K562 (cell line): ENCODE results near the gene MAGI2. TPM values are rescaled to one million over a fixed set of nuclear protein-coding genes. Genes with fewer than 3 reads are reported as not detected.

ENCODE experiments used
- ATAC-seq: fragments of 200-7000 bp; cut with Tn5 transposase; 3 replicates; pipeline ENCODE4 v1.9.1; 2020; ENCODE audit warnings: moderate library complexity
- BruUV-seq: library from RNA; stranded (reverse); fragments of 400-500 nt; replicated peaks from 2 replicates; lab custom pipeline; 2021; lab: Mats Ljungman, UMichigan
- CTCF ChIA-PET: fragments of 300-600 bp; formaldehyde crosslinking; extraction: SDS; loops from one replicate; lab custom pipeline; 2021; ENCODE audit warnings: low intra/inter-chr PET ratio; lab: Yijun Ruan, JAX
- POLR2A ChIA-PET: fragments of 300-600, 350-650 bp; sonication (Branson Sonifier 250); formaldehyde crosslinking; extraction: SDS; loops from one replicate; lab custom pipeline; 2021; ENCODE audit warnings: antibody characterized with exemption, inconsistent platforms; lab: Yijun Ruan, JAX
- DNase-seq, 4 experiments: peaks; one replicate each; pipeline versions ENCODE4 v3.0.0 to v3.0.0-alpha.2; 2011 to 2018; ENCODE audit warnings: low spot score in 3 of 4, mixed read lengths in 3 of 4; ENCODE audit errors: extremely low read depth in 1 of 4
- FAIRE-seq: peaks from 2 replicates; lab custom pipeline; 2011; peaks lifted over from hg19 to GRCh38; lab: Jason Lieb, UNC
- H2AFZ ChIP-seq: 2 replicates; pipeline ENCODE4 v1.6.0; 2011; ENCODE audit warnings: low read depth, low read length, control low read depth, inconsistent platforms
- H3K27ac ChIP-seq: fragments of 200-600 bp; 3 replicates; pipeline ENCODE4 v1.8.0; 2011; ENCODE audit warnings: low read depth, mild to moderate bottlenecking, control low read depth, inconsistent platforms, low read length, moderate library complexity, mixed read lengths; ENCODE audit errors: extremely low read depth
- H3K27me3 ChIP-seq, 2 experiments: fragments of 300-600 bp in 1 of 2; 2 replicates in 1 of 2; 3 replicates in 1 of 2; pipeline versions ENCODE4 v1.6.0 to v1.8.0; 2011; ENCODE audit warnings: inconsistent platforms in 2 of 2, low read length in 2 of 2, mild to moderate bottlenecking in 1 of 2, mixed read lengths in 1 of 2, moderate library complexity in 1 of 2; ENCODE audit not compliant: control insufficient read depth in 2 of 2, insufficient read depth in 2 of 2
- H3K36me3 ChIP-seq: fragments of 300-600 bp; 3 replicates; pipeline ENCODE4 v1.8.0; 2011; ENCODE audit warnings: mild to moderate bottlenecking, low read length, inconsistent platforms; ENCODE audit not compliant: control insufficient read depth, insufficient read depth
- H3K4me1 ChIP-seq, 2 experiments: fragments of 200-600 bp in 1 of 2; replicated peaks in 1 of 2; 2 replicates in 1 of 2; 3 replicates in 1 of 2; pipeline versions ENCODE4 v1.5.1 to v1.8.0; 2011; ENCODE audit warnings: inconsistent platforms in 2 of 2, low read length in 2 of 2, mild to moderate bottlenecking in 1 of 2, mixed read lengths in 1 of 2, moderate library complexity in 1 of 2; ENCODE audit not compliant: control insufficient read depth in 2 of 2, insufficient read depth in 2 of 2
- H3K4me2 ChIP-seq: 2 replicates; pipeline ENCODE4 v1.6.1; 2011; ENCODE audit warnings: low read length, control low read depth, inconsistent platforms, mixed read lengths; ENCODE audit not compliant: insufficient read depth
- H3K4me3 ChIP-seq: fragments of 200-600 bp; sonication (generic), shearing (Covaris generic); 2 replicates; pipeline ENCODE4 v1.5.1; 2016; ENCODE audit warnings: control low read depth, inconsistent platforms
- H3K79me2 ChIP-seq: fragments of 200-600 bp; 3 replicates; pipeline ENCODE4 v1.8.0; 2011; ENCODE audit warnings: low read length, inconsistent platforms; ENCODE audit not compliant: control insufficient read depth, insufficient read depth
- H3K9ac ChIP-seq, 2 experiments: 2 replicates each; pipeline versions ENCODE4 v1.6.0 to v1.6.1; 2011; ENCODE audit warnings: low read depth in 2 of 2, low read length in 2 of 2, control low read depth in 1 of 2, inconsistent platforms in 1 of 2, mild to moderate bottlenecking in 1 of 2, mixed read lengths in 1 of 2; ENCODE audit not compliant: insufficient read depth in 1 of 2
- H3K9me1 ChIP-seq: one replicate; pipeline ENCODE4 v1.6.0; 2011; ENCODE audit warnings: inconsistent platforms, mild to moderate bottlenecking, low read length, moderate library complexity; ENCODE audit not compliant: control insufficient read depth, insufficient read depth
- H3K9me3 ChIP-seq: replicated peaks from 2 replicates; pipeline ENCODE4 v1.5.1; 2011; ENCODE audit warnings: low read depth, low read length, inconsistent platforms; ENCODE audit not compliant: control insufficient read depth, insufficient read depth
- H4K20me1 ChIP-seq: replicated peaks from 2 replicates; pipeline ENCODE4 v1.6.1; 2011; ENCODE audit warnings: low read length, inconsistent platforms, mixed read lengths; ENCODE audit not compliant: control insufficient read depth, insufficient read depth
- ARNT ChIP-seq, 2 experiments: fragments of 450-650 bp; IDR thresholded peaks; 2 replicates each; pipeline ENCODE4 v1.6.1; 2016; ENCODE audit warnings: mild to moderate bottlenecking in 1 of 2
- ATF3 ChIP-seq, 2 experiments: fragments of 450-650 bp in 1 of 2; sonication (generic) in 1 of 2; formaldehyde crosslinking in 1 of 2; IDR thresholded peaks in 1 of 2; conservative IDR thresholded peaks in 1 of 2; 2 replicates each; pipeline versions ENCODE4 v1.6.1 to v1.8.1; 2016 to 2023; ENCODE audit warnings: mild to moderate bottlenecking in 2 of 2, moderate library complexity in 2 of 2, inconsistent platforms in 1 of 2, missing genetic modification reagents in 1 of 2
- CXXC5 ChIP-seq: fragments of 250-450 bp; sonication (Bioruptor Pico); IDR thresholded peaks from 2 replicates; pipeline ENCODE4 v1.8.0; 2022; ENCODE audit warnings: inconsistent platforms, mild to moderate bottlenecking, moderate library complexity
- ERF ChIP-seq: fragments of 450-650 bp; formaldehyde crosslinking; IDR thresholded peaks from 2 replicates; pipeline ENCODE4 v1.4.0; 2020; ENCODE audit warnings: mild to moderate bottlenecking, mixed read lengths
- GTF2E2 ChIP-seq: fragments of 200-800 bp; sonication (Bioruptor generic); IDR thresholded peaks from 2 replicates; pipeline ENCODE4 v1.6.1; 2016; ENCODE audit warnings: missing genetic modification characterization, missing compliant biosample characterization
- KLF16 ChIP-seq: IDR thresholded peaks from 2 replicates; pipeline ENCODE4 v1.6.1; 2016; ENCODE audit warnings: antibody characterized with exemption
- MAZ ChIP-seq, 2 experiments: fragments of 450-650 bp in 1 of 2; sonication (generic) in 1 of 2; formaldehyde crosslinking; IDR thresholded peaks in 1 of 2; conservative IDR thresholded peaks in 1 of 2; 2 replicates each; pipeline versions ENCODE4 v1.4.0 to v1.5.0; 2020; ENCODE audit warnings: mild to moderate bottlenecking in 1 of 2, missing genetic modification reagents in 1 of 2
- MTA1 ChIP-seq: fragments of 450-650 bp; IDR thresholded peaks from 2 replicates; pipeline ENCODE4 v1.6.1; 2017; ENCODE audit warnings: borderline replicate concordance
- NR2C2 ChIP-seq, 2 experiments: fragments of 200-800 bp in 1 of 2; sonication (Bioruptor generic) in 1 of 2; sonication (generic) in 1 of 2; formaldehyde crosslinking in 1 of 2; IDR thresholded peaks; 2 replicates each; pipeline versions ENCODE4 v1.6.1 to v1.8.0; 2016 to 2022; ENCODE audit warnings: mild to moderate bottlenecking in 1 of 2, missing compliant biosample characterization in 1 of 2, missing genetic modification characterization in 1 of 2, missing genetic modification reagents in 1 of 2
- RBM25 ChIP-seq: fragments of 200-400 bp; formaldehyde crosslinking; IDR thresholded peaks from 2 replicates; pipeline ENCODE4 v1.6.1; 2018; ENCODE audit warnings: low read length, low read depth, moderate library complexity; ENCODE audit not compliant: severe bottlenecking
- SMARCC2 ChIP-seq: fragments of 450-650 bp; IDR thresholded peaks from 2 replicates; pipeline ENCODE4 v1.6.1; 2017; ENCODE audit warnings: antibody characterized with exemption, moderate library complexity, mild to moderate bottlenecking, low read depth
- SP2 ChIP-seq: IDR thresholded peaks from 2 replicates; pipeline ENCODE4 v1.6.1; 2011; ENCODE audit warnings: mild to moderate bottlenecking, low read depth, low read length, moderate library complexity; ENCODE audit not compliant: poor library complexity, severe bottlenecking; ENCODE audit errors: extremely low read depth
- U2AF2 ChIP-seq: fragments of 200-400 bp; formaldehyde crosslinking; optimal IDR thresholded peaks from 2 replicates; pipeline ENCODE3; 2017; ENCODE audit warnings: low read depth, mild to moderate bottlenecking, low read length
- ZNF217 ChIP-seq: sonication (generic); formaldehyde crosslinking; IDR thresholded peaks from 2 replicates; pipeline ENCODE4 v1.8.0; 2022; ENCODE audit warnings: mild to moderate bottlenecking, missing genetic modification reagents
- ZNF584 ChIP-seq: fragments of 200-800 bp; sonication (Bioruptor generic); IDR thresholded peaks from 2 replicates; pipeline ENCODE4 v1.6.1; 2016; ENCODE audit warnings: low read depth, mild to moderate bottlenecking, missing genetic modification characterization, missing compliant biosample characterization
- ZNF586 ChIP-seq: fragments of 450-650 bp; formaldehyde crosslinking; conservative IDR thresholded peaks from 2 replicates; pipeline ENCODE4 v1.4.0; 2020; ENCODE audit warnings: mild to moderate bottlenecking, moderate library complexity
- WGBS: fragments of 100-300 bp; shearing (Covaris generic); methylation state at CpG from one replicate; pipeline ENCODE4 v1.1.6; 2016; ENCODE audit warnings: low coverage, mixed read lengths; ENCODE audit not compliant: insufficient coverage; ENCODE audit errors: missing lambda C conversion rate; 5-methylcytosine and 5-hydroxymethylcytosine counted together
- in situ Hi-C: fragments of 300-500 bp; cut with MboI; formaldehyde crosslinking; loops from 4 replicates; pipeline ENCODE4 v1.15.0; 2018; ENCODE audit warnings: inconsistent platforms, mixed read lengths
- intact Hi-C: fragments of 100-400 bp; cut with micrococcal nuclease; formaldehyde crosslinking; loops from 2 replicates; pipeline ENCODE4 v1.14.2; 2022
- polyA plus RNA-seq, 8 experiments: library from polyadenylated mRNA; depleted of rRNA in 4 of 8; stranded (reverse) in 5 of 8; unstranded in 3 of 8; fragments of >200 nt; fragmentation: Nextera tagmentation in 2 of 8; fragmentation: Illumina TruSeq in 1 of 8; extraction: Ambion mirVana in 2 of 8; extraction: Trizol in 1 of 8; gene quantifications; 2 replicates each; pipeline versions ENCODE4 v1.2.1 to v1.2.3, GENCODE V29; 2011 to 2014; ENCODE audit warnings: inconsistent platforms in 1 of 8, missing spikeins in 1 of 8
- total RNA-seq, 7 experiments: library from RNA; depleted of rRNA in 6 of 7; stranded (reverse); fragments of >200 nt in 6 of 7; fragmentation: Illumina TruSeq in 2 of 7; extraction: Trizol in 2 of 7; gene quantifications; 2 replicates each; pipeline versions ENCODE4 v1.2.1 to v1.2.3, GENCODE V29; 2011 to 2021; ENCODE audit warnings: low replicate concordance in 1 of 7
- TF ChIP-seq, protein P1 (sequence below): IDR thresholded peaks from 2 replicates; pipeline ENCODE4 v1.6.1; 2011; ENCODE audit warnings: borderline replicate concordance, low read depth, mild to moderate bottlenecking, moderate library complexity, low read length; ENCODE audit not compliant: insufficient read depth, poor library complexity, severe bottlenecking

The MAGI2 gene
- total and polyA plus RNA-seq, 9 of the 15 experiments (the other 6 are each of a cell fraction or from before 2014, with no cell fraction given), result 0.27 to 1.4 (median 0.70) TPM

GRCh38 chr7:78386520-78386919 lies 1066.9 kb downstream of the MAGI2 start (continued):
- TF ChIP-seq ATF3 (IDR thresholded peaks at IDR 0.05) (no peak), ATF3 (CRISPR knock-in tag; conservative IDR thresholded peaks at IDR 0.05) (no peak)
- TF ChIP-seq, all 486 proteins: peak for 0

GRCh38 chr7:78383096-78383880 lies 1070.2 kb downstream of the MAGI2 start:
- no peaks in the 10 kb centered on the region for H3K36me3 ChIP-seq
- H3K4me1 ChIP-seq, result no peaks in the 10 kb centered on the region
- TF ChIP-seq ZNF584, result no peak
- no peak for TF ChIP-seq ARNT (IDR thresholded peaks at IDR 0.05)
- no peak for TF ChIP-seq KLF16
- TF ChIP-seq ERF (CRISPR knock-in tag), result no peak
- TF ChIP-seq ZNF586, result no peak
- no peak for TF ChIP-seq MTA1
- no peak for TF ChIP-seq SP2
- TF ChIP-seq, protein P1, sequence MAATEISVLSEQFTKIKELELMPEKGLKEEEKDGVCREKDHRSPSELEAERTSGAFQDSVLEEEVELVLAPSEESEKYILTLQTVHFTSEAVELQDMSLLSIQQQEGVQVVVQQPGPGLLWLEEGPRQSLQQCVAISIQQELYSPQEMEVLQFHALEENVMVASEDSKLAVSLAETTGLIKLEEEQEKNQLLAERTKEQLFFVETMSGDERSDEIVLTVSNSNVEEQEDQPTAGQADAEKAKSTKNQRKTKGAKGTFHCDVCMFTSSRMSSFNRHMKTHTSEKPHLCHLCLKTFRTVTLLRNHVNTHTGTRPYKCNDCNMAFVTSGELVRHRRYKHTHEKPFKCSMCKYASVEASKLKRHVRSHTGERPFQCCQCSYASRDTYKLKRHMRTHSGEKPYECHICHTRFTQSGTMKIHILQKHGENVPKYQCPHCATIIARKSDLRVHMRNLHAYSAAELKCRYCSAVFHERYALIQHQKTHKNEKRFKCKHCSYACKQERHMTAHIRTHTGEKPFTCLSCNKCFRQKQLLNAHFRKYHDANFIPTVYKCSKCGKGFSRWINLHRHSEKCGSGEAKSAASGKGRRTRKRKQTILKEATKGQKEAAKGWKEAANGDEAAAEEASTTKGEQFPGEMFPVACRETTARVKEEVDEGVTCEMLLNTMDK, result no peak
- TF ChIP-seq MAZ (CRISPR knock-in tag; conservative IDR thresholded peaks at IDR 0.05 in 1 of 2, IDR thresholded peaks at IDR 0.05 in 1 of 2), result no peak
- no peak for TF ChIP-seq ZNF217 (CRISPR knock-in tag)
- no peak for TF ChIP-seq U2AF2
- TF ChIP-seq RBM25, result no peak
- TF ChIP-seq SMARCC2, result no peak
- TF ChIP-seq NR2C2 (CRISPR knock-in tag; IDR thresholded peaks at IDR 0.05), result no peak
- TF ChIP-seq NR2C2 (tag; IDR thresholded peaks at IDR 0.05), result no peak
- TF ChIP-seq CXXC5 (CRISPR knock-in tag), result no peak
- TF ChIP-seq GTF2E2 (tag), result no peak
- TF ChIP-seq, all 486 proteins: peak for 0
- BruUV-seq, result no TSS peak
- Histone ChIP-seq H3K4me2 (no peak overlapping the region), H3K9ac (no peak overlapping the region), H4K20me1 (no peaks in the 10 kb centered on the region), H3K27me3 (no peaks in the 10 kb centered on the region), H2AFZ (no peak overlapping the region), H3K9me3 (no peaks in the 10 kb centered on the region), H3K4me3 (no peak overlapping the region), H3K79me2 (no peaks in the 10 kb centered on the region), H3K27ac (no peak overlapping the region), H3K9me1 (no peaks in the 10 kb centered on the region)
- FAIRE-seq (no peak), ATAC-seq (no peak), DNase-seq (no peak)
- ChIA-PET CTCF (no interaction called here), POLR2A (no interaction called here)
- intact Hi-C loops (no loop called here), in situ Hi-C loops (no loop called here)
- WGBS, result 0% methylated on average over 4 of the region's 4 CpGs
